OCI-LY7 (cell line): ENCODE results near the gene ANKH. TPM values are rescaled to one million over a fixed set of nuclear protein-coding genes. Genes with fewer than 3 reads are reported as not detected.
A peak's percentile ranks its signal among the peaks of the same experiment; 100 is the strongest.
"Not testable (repeated sequence)": the region's sequence is repeated elsewhere in the genome, so short reads cannot be mapped to it uniquely, and the experiment has no call there.

Source experiments
- BruUV-seq: library from RNA; stranded (reverse); fragments of 400-500 nt; replicated peaks from 2 replicates; lab custom pipeline; 2021; lab: Mats Ljungman, UMichigan
- CTCF ChIA-PET: fragments of 300-600 bp; sonication (Branson Sonifier 250); formaldehyde crosslinking; loops from one replicate; lab custom pipeline; 2022; ENCODE audit warnings: antibody characterized with exemption; ENCODE audit not compliant: unreplicated experiment; lab: Charles Lee
- POLR2A ChIA-PET: fragments of 300-600 bp; sonication (Branson Sonifier 250); formaldehyde crosslinking; loops from one replicate; lab custom pipeline; 2022; ENCODE audit warnings: antibody characterized with exemption; lab: Charles Lee
- DNase-seq: peaks from one replicate; pipeline ENCODE4 v3.0.0-alpha.2; 2015; ENCODE audit warnings: low spot score
- H2AFZ ChIP-seq: fragments of 200-600 bp; sonication (generic), shearing (Covaris generic); 2 replicates; pipeline ENCODE4 v1.6.1; 2014; ENCODE audit warnings: mild to moderate bottlenecking, antibody characterized with exemption, low read length, moderate library complexity
- H3K27ac ChIP-seq: fragments of 200-600 bp; sonication (generic); 2 replicates; pipeline ENCODE4 v1.5.1; 2014; ENCODE audit warnings: mixed run types, low read depth, mild to moderate bottlenecking, moderate library complexity, low read length, inconsistent platforms; ENCODE audit not compliant: poor library complexity, severe bottlenecking
- H3K36me3 ChIP-seq: fragments of 200-600 bp; sonication (generic); 2 replicates; pipeline ENCODE4 v1.6.1; 2014; ENCODE audit warnings: mild to moderate bottlenecking, antibody characterized with exemption, low read length, moderate library complexity, mixed read lengths; ENCODE audit not compliant: insufficient read depth
- H3K4me1 ChIP-seq: fragments of 200-600 bp; sonication (generic); 2 replicates; pipeline ENCODE4 v1.5.1; 2014; ENCODE audit warnings: mild to moderate bottlenecking, low read length; ENCODE audit not compliant: insufficient read depth, poor library complexity, severe bottlenecking
- H3K4me2 ChIP-seq: fragments of 200-600 bp; sonication (generic); 2 replicates; pipeline ENCODE4 v1.6.1; 2014; ENCODE audit warnings: mild to moderate bottlenecking, low read length
- H3K4me3 ChIP-seq: fragments of 200-600 bp; sonication (generic); 2 replicates; pipeline ENCODE4 v1.5.1; 2014; ENCODE audit warnings: mild to moderate bottlenecking, low read depth, low read length; ENCODE audit not compliant: poor library complexity, severe bottlenecking
- H3K79me2 ChIP-seq: fragments of 200-600 bp; sonication (generic); 2 replicates; pipeline ENCODE4 v1.6.1; 2016; ENCODE audit warnings: low read depth, mild to moderate bottlenecking, low read length, moderate library complexity, mixed read lengths; ENCODE audit not compliant: insufficient read depth
- H3K9me2 ChIP-seq: fragments of 200-600 bp; sonication (generic); 2 replicates; pipeline ENCODE4 v1.6.1; 2016; ENCODE audit warnings: mild to moderate bottlenecking, low read length, mixed read lengths; ENCODE audit not compliant: insufficient read depth
- H3K9me3 ChIP-seq: fragments of 200-600 bp; sonication (generic); 2 replicates; pipeline ENCODE4 v1.6.1; 2014; ENCODE audit warnings: mild to moderate bottlenecking, mixed run types, low read length, mixed read lengths
- H4K20me1 ChIP-seq: fragments of 200-600 bp; sonication (generic); 2 replicates; pipeline ENCODE4 v1.6.1; 2014; ENCODE audit warnings: mild to moderate bottlenecking, antibody characterized with exemption, low read length, moderate library complexity, mixed read lengths; ENCODE audit not compliant: insufficient read depth
- CTCF ChIP-seq: fragments of 200-600 bp; sonication (generic); conservative IDR thresholded peaks from 2 replicates; pipeline ENCODE4 v1.5.1; 2014; ENCODE audit warnings: mild to moderate bottlenecking, antibody characterized with exemption, low read length, moderate library complexity, mixed read lengths
- EZH2phosphoT487 ChIP-seq: fragments of 200-600 bp; sonication (generic); IDR thresholded peaks from 2 replicates; pipeline ENCODE4 v1.6.1; 2018; ENCODE audit warnings: low read depth, borderline replicate concordance, mild to moderate bottlenecking, mixed run types, antibody characterized with exemption, low read length, moderate library complexity, mixed read lengths
- intact Hi-C: fragments of 100-400 bp; cut with micrococcal nuclease; formaldehyde crosslinking; loops from one replicate; pipeline ENCODE4 v1.10.0; 2022; ENCODE audit not compliant: unreplicated experiment
- total RNA-seq, 2 experiments: library from RNA; depleted of rRNA in 1 of 2; stranded (reverse); fragments of >200 nt in 1 of 2; shearing (Covaris generic) in 1 of 2; gene quantifications; 2 replicates each; pipeline ENCODE4 v1.2.3, GENCODE V29; 2014 to 2022

ANKH gene
- total RNA-seq, 2 experiments from 2014 or later = 23.1 to 80.4 TPM

- H3K79me2 ChIP-seq = no peaks in the 10 kb centered on the region; the same call in 1 of the 2 replicates
- no peaks in the 10 kb centered on the region; the same call in 1 of the 2 replicates for H4K20me1 ChIP-seq
- H3K36me3 ChIP-seq = peaks cover 8% of the 10 kb centered on the region; the same call in 1 of the 2 replicates
- TF ChIP-seq EZH2phosphoT487 (no peak), CTCF (no peak)
- H3K27ac ChIP-seq = no peak overlapping the region
- no peak for DNase-seq
- no peak overlapping the region for H2AFZ ChIP-seq
- no TSS peak for BruUV-seq
- POLR2A ChIA-PET = interaction anchor here (0.7 to 1.5 kb wide), 5 partner anchors 10 to 461 kb away, joined by 3 to 6 read pairs (median 5); no protein-coding TSS in a partner anchor
- no peak overlapping the region for H3K4me3 ChIP-seq
- no peaks in the 10 kb centered on the region for H3K9me2 ChIP-seq
- H3K4me2 ChIP-seq = no peak overlapping the region
- intact Hi-C loops = no loop called here
- no peaks in the 10 kb centered on the region for H3K9me3 ChIP-seq
- CTCF ChIA-PET = no interaction called here
- H3K4me1 ChIP-seq = peaks cover 33% of the 10 kb centered on the region
Measured at GRCh38 chr5:14806456-14806855, 65.1 kb downstream of the ANKH start.

DNA sequence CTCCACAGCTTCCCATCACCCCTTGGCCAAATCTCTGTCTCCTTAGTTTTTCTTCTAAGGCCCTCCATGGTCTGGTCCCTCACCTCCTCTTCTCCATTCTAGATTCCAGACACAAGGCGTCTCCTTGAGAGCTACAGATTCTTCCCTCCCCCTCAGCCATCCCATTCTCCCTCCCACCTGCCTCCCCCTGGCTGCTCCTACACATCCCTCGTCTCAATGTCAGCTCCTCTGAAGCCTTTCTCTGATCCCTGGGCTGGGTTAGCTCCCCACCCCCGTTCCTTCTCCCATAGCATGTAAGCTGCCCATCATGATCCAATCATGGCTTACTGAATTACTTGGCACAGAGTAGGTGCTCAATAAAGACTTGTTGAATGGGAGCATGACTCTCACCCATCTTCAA, 69.0 kb downstream of the ANKH start:
- TF ChIP-seq CTCF (no peak), EZH2phosphoT487 (no peak)
- H3K9me3 ChIP-seq = no peaks in the 10 kb centered on the region
- no peaks in the 10 kb centered on the region for H4K20me1 ChIP-seq
- H3K79me2 ChIP-seq = no peaks in the 10 kb centered on the region; the same call in 1 of the 2 replicates
- intact Hi-C loops = no loop called here
- no peak overlapping the region for H2AFZ ChIP-seq
- H3K36me3 ChIP-seq = peaks cover 14% of the 10 kb centered on the region; the same call in 1 of the 2 replicates
- BruUV-seq = no TSS peak
- H3K4me3 ChIP-seq = no peak overlapping the region
- H3K9me2 ChIP-seq = no peaks in the 10 kb centered on the region
- peaks cover 16% of the 10 kb centered on the region for H3K4me1 ChIP-seq
- ChIA-PET CTCF (no interaction called here), POLR2A (interaction anchor here (0.6 kb wide), 1 partner anchor 15 kb away, joined by 3 read pairs; no protein-coding TSS in a partner anchor)
- H3K4me2 ChIP-seq = peak overlapping the region; percentile 45; the same call in 1 of the 2 replicates
- no peak for DNase-seq
- H3K27ac ChIP-seq = peak overlapping the region; percentile 16

DNA sequence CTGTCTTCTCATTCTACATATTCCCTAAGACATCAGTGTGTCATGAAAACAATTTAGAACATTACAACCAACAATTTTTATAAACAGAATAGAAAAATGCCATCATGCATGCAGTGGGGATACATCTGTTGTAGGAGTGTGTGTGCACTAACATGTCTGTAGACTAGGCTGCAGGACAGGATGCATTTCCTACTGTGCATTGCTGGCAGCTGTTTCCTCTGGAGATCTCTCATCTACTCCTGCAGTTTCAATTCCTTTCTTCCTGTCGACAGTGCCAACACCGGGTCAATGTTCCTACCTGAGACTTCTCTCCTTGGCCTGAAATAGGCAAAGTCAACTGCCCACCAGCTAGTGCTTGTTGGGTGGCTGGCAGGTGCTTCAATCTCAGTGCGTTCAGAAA, 69.8 kb downstream of the ANKH start:
- CTCF ChIA-PET = no interaction called here
- POLR2A ChIA-PET = no interaction called here
- peaks cover 16% of the 10 kb centered on the region for H3K4me1 ChIP-seq

GRCh38 chr5:14797385-14797784, 74.2 kb downstream of the ANKH start:
- POLR2A ChIA-PET = not testable (repeated sequence)

More for the DNA sequence above, 69.8 kb downstream of the ANKH start:
- H2AFZ ChIP-seq = no peak overlapping the region
- BruUV-seq = no TSS peak
- no peaks in the 10 kb centered on the region for H4K20me1 ChIP-seq
- TF ChIP-seq CTCF (no peak), EZH2phosphoT487 (no peak)
- H3K27ac ChIP-seq = peak overlapping the region; percentile 16
- H3K9me2 ChIP-seq = no peaks in the 10 kb centered on the region
- H3K9me3 ChIP-seq = no peaks in the 10 kb centered on the region
- H3K4me2 ChIP-seq = peak overlapping the region; percentile 45
- peaks cover 14% of the 10 kb centered on the region; the same call in 1 of the 2 replicates for H3K36me3 ChIP-seq
- H3K79me2 ChIP-seq = no peaks in the 10 kb centered on the region
- intact Hi-C loops = no loop called here
- peak; percentile 59 for DNase-seq
- no peak overlapping the region for H3K4me3 ChIP-seq

More at GRCh38 chr5:14797385-14797784, 74.2 kb downstream of the ANKH start:
- DNase-seq, BruUV-seq, H3K9me3 ChIP-seq, CTCF ChIA-PET, H3K4me2 ChIP-seq, H3K9me2 ChIP-seq, H3K79me2 ChIP-seq, H3K4me3 ChIP-seq, H2AFZ ChIP-seq, H4K20me1 ChIP-seq, H3K27ac ChIP-seq, intact Hi-C loops, H3K36me3 ChIP-seq: not testable (repeated sequence)
- peaks cover 14% of the 10 kb centered on the region for H3K4me1 ChIP-seq
